22Rv1 (cell line): ENCODE data around the gene GPC6.

Experiments used
- ZFX ChIP-seq: fragments of 450-650 bp; IDR thresholded peaks from 2 replicates; pipeline ENCODE4 v1.6.1; 2017; ENCODE audit warnings: antibody characterized with exemption, borderline replicate concordance
- TF ChIP-seq, protein P1 (sequence below): fragments of 450-650 bp; IDR thresholded peaks from 2 replicates; pipeline ENCODE4 v1.5.1; 2017; ENCODE audit warnings: mild to moderate bottlenecking

DNA sequence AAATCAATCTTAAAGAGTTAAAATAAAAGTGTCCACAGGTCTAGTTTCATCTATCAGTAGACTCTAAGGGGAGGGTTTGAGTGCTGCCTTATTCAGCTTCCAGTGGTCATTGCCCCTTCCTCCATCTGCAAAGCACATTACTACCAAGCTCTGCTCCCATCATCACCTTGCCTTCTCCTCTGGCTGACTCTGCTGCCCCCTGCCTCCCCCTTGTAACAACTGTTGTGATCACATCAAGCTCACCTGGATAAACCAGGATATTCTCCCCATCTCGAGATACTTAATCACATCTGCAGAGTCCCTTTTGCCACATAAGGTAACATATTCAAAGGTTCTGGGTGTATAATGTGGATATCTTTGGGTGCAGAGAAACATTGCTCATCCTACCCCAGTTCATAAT, 43.3 kb upstream of the GPC6 start:
- TF ChIP-seq, protein P1, sequence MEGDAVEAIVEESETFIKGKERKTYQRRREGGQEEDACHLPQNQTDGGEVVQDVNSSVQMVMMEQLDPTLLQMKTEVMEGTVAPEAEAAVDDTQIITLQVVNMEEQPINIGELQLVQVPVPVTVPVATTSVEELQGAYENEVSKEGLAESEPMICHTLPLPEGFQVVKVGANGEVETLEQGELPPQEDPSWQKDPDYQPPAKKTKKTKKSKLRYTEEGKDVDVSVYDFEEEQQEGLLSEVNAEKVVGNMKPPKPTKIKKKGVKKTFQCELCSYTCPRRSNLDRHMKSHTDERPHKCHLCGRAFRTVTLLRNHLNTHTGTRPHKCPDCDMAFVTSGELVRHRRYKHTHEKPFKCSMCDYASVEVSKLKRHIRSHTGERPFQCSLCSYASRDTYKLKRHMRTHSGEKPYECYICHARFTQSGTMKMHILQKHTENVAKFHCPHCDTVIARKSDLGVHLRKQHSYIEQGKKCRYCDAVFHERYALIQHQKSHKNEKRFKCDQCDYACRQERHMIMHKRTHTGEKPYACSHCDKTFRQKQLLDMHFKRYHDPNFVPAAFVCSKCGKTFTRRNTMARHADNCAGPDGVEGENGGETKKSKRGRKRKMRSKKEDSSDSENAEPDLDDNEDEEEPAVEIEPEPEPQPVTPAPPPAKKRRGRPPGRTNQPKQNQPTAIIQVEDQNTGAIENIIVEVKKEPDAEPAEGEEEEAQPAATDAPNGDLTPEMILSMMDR: peak; percentile 28
- no peak for TF ChIP-seq ZFX
